ENCODE data around the gene L1CAM.

L1CAM gene

GRCh38 chrX:153861733-153862310, 24.2 kb downstream of the L1CAM start:
- Histone ChIP-seq H3K9ac (no peak overlapping the region), H3K4me3 (no peak overlapping the region), H3K4me2 (no peak overlapping the region), H4K20me1 (peaks cover 38% of the 10 kb centered on the region; the same call in 1 of the 2 replicates), H3K27me3 (peaks cover 79% of the 10 kb centered on the region), H3K9me3 (peaks cover 7% of the 10 kb centered on the region), H3K4me1 (peaks cover 34% of the 10 kb centered on the region), H3K27ac (no peak overlapping the region), H3K36me3 (peaks cover 2% of the 10 kb centered on the region; the same call in 1 of the 2 replicates)
- TF ChIP-seq Cebpa-rat (IDR thresholded peaks at IDR 0.05): no peak

DNA sequence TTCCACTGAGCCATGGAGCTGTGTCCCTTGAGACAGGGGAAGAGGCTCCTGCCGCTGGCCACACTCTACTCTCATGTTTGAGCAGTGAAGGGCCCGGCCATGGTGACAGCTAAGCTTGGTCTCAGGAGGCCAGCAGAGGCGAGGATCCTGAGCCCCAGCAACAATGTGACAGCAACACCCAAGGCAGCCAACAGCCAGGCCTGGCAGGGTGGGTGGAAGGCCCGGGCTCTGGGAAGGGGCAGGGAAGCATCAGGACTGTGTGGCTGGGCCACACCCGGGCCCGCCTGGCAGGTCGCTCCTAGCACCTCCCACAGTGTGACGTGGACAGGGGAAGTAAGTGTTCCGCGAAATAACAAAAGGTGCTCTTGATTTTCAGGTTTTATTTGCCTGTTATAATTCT, 24.8 kb downstream of the L1CAM start:
- peak overlapping the region; percentile 30 for H3K4me2 ChIP-seq

GRCh38 chrX:153857348-153857903, 28.5 kb downstream of the L1CAM start:
- H3K36me3 ChIP-seq: no peaks in the 10 kb centered on the region
- H4K20me1 ChIP-seq: peaks cover 9% of the 10 kb centered on the region; the same call in 1 of the 2 replicates
- H3K27ac ChIP-seq: no peak overlapping the region
- H3K9me3 ChIP-seq: peaks cover 15% of the 10 kb centered on the region
- no peak overlapping the region; the same call in 1 of the 2 replicates for H3K4me2 ChIP-seq
- TF ChIP-seq Cebpa-rat (IDR thresholded peaks at IDR 0.05): no peak
- H3K9ac ChIP-seq: no peak overlapping the region
- H3K4me1 ChIP-seq: peaks cover 10% of the 10 kb centered on the region; the same call in 1 of the 2 replicates
- peaks cover 85% of the 10 kb centered on the region for H3K27me3 ChIP-seq
- H3K4me3 ChIP-seq: no peak overlapping the region

More for the DNA sequence above, 24.8 kb downstream of the L1CAM start:
- Histone ChIP-seq H3K9me3 (peaks cover 14% of the 10 kb centered on the region; the same call in 1 of the 2 replicates), H3K36me3 (no peaks in the 10 kb centered on the region), H3K9ac (no peak overlapping the region), H3K27ac (no peak overlapping the region), H3K4me3 (no peak overlapping the region), H3K27me3 (peaks cover 79% of the 10 kb centered on the region), H4K20me1 (peaks cover 38% of the 10 kb centered on the region; the same call in 1 of the 2 replicates), H3K4me1 (peaks cover 37% of the 10 kb centered on the region)
- no peak for TF ChIP-seq Cebpa-rat (IDR thresholded peaks at IDR 0.05)

DNA sequence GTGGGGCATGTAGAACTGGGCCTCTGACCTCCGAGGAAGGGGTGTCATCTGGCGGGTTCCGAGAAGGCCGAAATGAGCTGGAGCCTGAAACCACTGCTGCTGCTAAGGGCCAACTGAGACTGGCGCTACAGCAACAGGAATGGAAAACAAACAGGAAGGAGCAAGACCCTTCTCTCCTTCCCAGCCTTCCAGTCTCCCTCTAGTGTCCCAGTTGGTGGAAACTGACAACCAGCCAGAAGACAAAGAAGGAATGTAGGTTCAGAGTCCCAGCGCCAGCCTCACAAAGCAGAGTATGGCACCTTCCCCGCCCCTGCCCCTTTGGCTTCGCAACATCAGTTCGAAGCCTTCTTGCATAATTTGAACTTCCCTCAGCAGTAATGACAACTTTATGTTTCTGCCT, 31.3 kb downstream of the L1CAM start:
- Histone ChIP-seq H3K27me3 (peaks cover 93% of the 10 kb centered on the region), H3K9ac (no peak overlapping the region), H3K4me3 (no peak overlapping the region), H3K4me1 (peaks cover 4% of the 10 kb centered on the region; the same call in 1 of the 2 replicates), H3K4me2 (no peak overlapping the region), H3K9me3 (peaks cover 15% of the 10 kb centered on the region), H4K20me1 (peaks cover 2% of the 10 kb centered on the region; the same call in 1 of the 2 replicates), H3K36me3 (no peaks in the 10 kb centered on the region), H3K27ac (no peak overlapping the region)
- TF ChIP-seq Cebpa-rat (IDR thresholded peaks at IDR 0.05): no peak

DNA sequence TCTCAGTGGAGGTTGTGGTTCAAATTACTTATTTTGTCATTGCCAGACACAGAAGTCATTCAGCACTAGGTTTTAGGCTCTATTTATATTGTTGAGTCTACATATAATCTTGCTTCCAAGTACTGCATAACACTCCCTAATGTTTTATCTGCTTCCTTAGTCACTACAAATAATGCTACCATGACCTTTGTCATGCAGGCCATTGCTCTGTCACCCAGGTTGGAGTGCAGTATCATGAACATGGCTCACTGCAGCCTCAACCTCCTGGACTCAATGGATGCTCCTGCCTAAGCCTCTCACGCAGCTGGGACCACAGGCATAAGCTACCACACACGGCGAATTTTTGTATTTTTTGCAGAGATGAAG, 32.1 kb downstream of the L1CAM start:
- TF ChIP-seq Cebpa-rat (IDR thresholded peaks at IDR 0.05): no peak
- Histone ChIP-seq H3K9ac (no peak overlapping the region), H3K27me3 (peaks cover 93% of the 10 kb centered on the region), H3K27ac (no peak overlapping the region), H3K4me1 (peaks cover 4% of the 10 kb centered on the region; the same call in 1 of the 2 replicates), H3K4me3 (no peak overlapping the region), H4K20me1 (no peaks in the 10 kb centered on the region; the same call in 1 of the 2 replicates), H3K9me3 (peaks cover 13% of the 10 kb centered on the region), H3K4me2 (no peak overlapping the region), H3K36me3 (no peaks in the 10 kb centered on the region)

GRCh38 chrX:153853180-153853901, 32.6 kb downstream of the L1CAM start:
- peaks cover 93% of the 10 kb centered on the region for H3K27me3 ChIP-seq
- H3K4me1 ChIP-seq: peaks cover 4% of the 10 kb centered on the region; the same call in 1 of the 2 replicates
- no peak overlapping the region for H3K4me3 ChIP-seq
- H3K36me3 ChIP-seq: no peaks in the 10 kb centered on the region
- no peak overlapping the region for H3K4me2 ChIP-seq
- no peak overlapping the region for H3K9ac ChIP-seq
- H3K9me3 ChIP-seq: peaks cover 9% of the 10 kb centered on the region; the same call in 1 of the 2 replicates
- TF ChIP-seq Cebpa-rat (IDR thresholded peaks at IDR 0.05): no peak
- no peaks in the 10 kb centered on the region; the same call in 1 of the 2 replicates for H4K20me1 ChIP-seq
- H3K27ac ChIP-seq: no peak overlapping the region

DNA sequence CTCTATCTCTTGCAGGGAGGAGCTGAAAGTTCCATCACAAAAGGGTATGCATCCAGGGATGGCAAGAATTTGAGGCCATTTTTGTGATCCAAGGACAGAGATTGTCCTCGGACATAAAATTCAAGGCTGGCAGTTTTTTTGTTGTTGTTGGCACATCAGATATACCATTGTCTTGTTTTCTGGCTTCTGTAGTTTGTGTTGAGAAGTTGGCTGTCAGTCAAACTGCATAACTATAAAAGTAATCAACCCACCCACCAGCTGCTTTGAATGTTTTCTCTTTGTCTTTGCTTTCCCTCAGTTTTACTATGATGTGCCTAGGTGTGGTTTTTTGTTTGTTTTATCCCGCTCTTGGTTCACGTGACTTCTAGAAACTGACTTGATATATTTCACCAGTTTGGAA, 34.0 kb downstream of the L1CAM start:
- peaks cover 9% of the 10 kb centered on the region; the same call in 1 of the 2 replicates for H3K9me3 ChIP-seq
- no peaks in the 10 kb centered on the region; the same call in 1 of the 2 replicates for H4K20me1 ChIP-seq
- no peak overlapping the region for H3K4me3 ChIP-seq
- TF ChIP-seq Cebpa-rat (IDR thresholded peaks at IDR 0.05): no peak
- H3K36me3 ChIP-seq: no peaks in the 10 kb centered on the region
- no peak overlapping the region for H3K4me2 ChIP-seq
- peaks cover 4% of the 10 kb centered on the region; the same call in 1 of the 2 replicates for H3K4me1 ChIP-seq
- H3K27ac ChIP-seq: no peak overlapping the region
- no peak overlapping the region for H3K9ac ChIP-seq
- peaks cover 94% of the 10 kb centered on the region for H3K27me3 ChIP-seq

- Histone ChIP-seq H3K4me1 (0 out of 2 replicates have a peak, but pooled peaks cover 4% of the 10 kb centered on the region), H3K36me3 (no peaks in the 10 kb centered on the region), H3K27ac (no peak overlapping the region), H3K27me3 (peaks cover 89% of the 10 kb centered on the region), H4K20me1 (peaks cover 7% of the 10 kb centered on the region; the same call in 1 of the 2 replicates), H3K9ac (no peak overlapping the region), H3K9me3 (0 out of 2 replicates have a peak, but pooled peaks cover 5% of the 10 kb centered on the region), H3K4me3 (no peak overlapping the region), H3K4me2 (no peak overlapping the region)
- no peak for TF ChIP-seq Cebpa-rat (IDR thresholded peaks at IDR 0.05)
Observed at GRCh38 chrX:153848325-153848724, 37.6 kb downstream of the L1CAM start.

- H3K4me3 ChIP-seq: no peak overlapping the region
- no peak for TF ChIP-seq Cebpa-rat (IDR thresholded peaks at IDR 0.05)
- no peak overlapping the region for H3K4me2 ChIP-seq
- peaks cover 90% of the 10 kb centered on the region for H3K27me3 ChIP-seq
- H3K9me3 ChIP-seq: 0 out of 2 replicates have a peak, but pooled peaks cover 5% of the 10 kb centered on the region
- H4K20me1 ChIP-seq: peaks cover 7% of the 10 kb centered on the region; the same call in 1 of the 2 replicates
- no peak overlapping the region for H3K9ac ChIP-seq
- H3K36me3 ChIP-seq: no peaks in the 10 kb centered on the region
- H3K27ac ChIP-seq: no peak overlapping the region
- 0 out of 2 replicates have a peak, but pooled peaks cover 4% of the 10 kb centered on the region for H3K4me1 ChIP-seq
Observed at GRCh38 chrX:153845842-153846241, 40.1 kb downstream of the L1CAM start.

All from BLaER1 (cell line).